HCT116 (cell line): Measurements from ENCODE around the gene FADS6. TPM values are rescaled to one million over a fixed set of nuclear protein-coding genes. Genes with fewer than 3 reads are reported as not detected.

Experiments
- ATAC-seq: fragments of 200-7000 bp; cut with Tn5 transposase; 2 replicates; pipeline ENCODE4 v1.9.1; 2020; ENCODE audit warnings: mild to moderate bottlenecking, moderate library complexity
- BruUV-seq: library from RNA; stranded (reverse); fragments of 400-500 nt; replicated peaks from 2 replicates; lab custom pipeline; 2021; lab: Mats Ljungman, UMichigan
- CTCF ChIA-PET: fragments of 300-600 bp; sonication (Branson Sonifier 250); formaldehyde crosslinking; loops from one replicate; lab custom pipeline; 2021; ENCODE audit warnings: antibody characterized with exemption; lab: Charles Lee
- POLR2A ChIA-PET: fragments of 300-600, 350-600 bp; sonication (Branson Sonifier 250); formaldehyde crosslinking; loops from one replicate; lab custom pipeline; 2021; ENCODE audit warnings: antibody characterized with exemption; lab: Charles Lee
- RAD21 ChIA-PET, 2 experiments: fragments of 300-600 bp; sonication (Branson Sonifier 250); formaldehyde crosslinking; loops; one replicate each; lab custom pipeline; 2023; ENCODE audit warnings: low total read pairs in 2 of 2; ENCODE audit not compliant: uncharacterized antibody in 2 of 2, unreplicated experiment in 2 of 2, low non-redundant PET in 1 of 2; lab: Charles Lee
- DNase-seq: peaks from one replicate; pipeline ENCODE4 v3.0.0-alpha.2; 2010; ENCODE audit warnings: low read depth, low spot score
- H2AFZ ChIP-seq: fragments of 200-600 bp; shearing (Covaris generic), sonication (generic); 2 replicates; pipeline ENCODE4 v1.6.1; 2017; ENCODE audit warnings: low read depth, mixed run types, mixed read lengths, antibody characterized with exemption, low read length; ENCODE audit not compliant: poor library complexity, severe bottlenecking
- H3K27ac ChIP-seq: 2 replicates; pipeline ENCODE4 v1.5.1; 2012; ENCODE audit warnings: low read depth, low read length
- H3K27me3 ChIP-seq: fragments of 200-600 bp; sonication (generic); 2 replicates; pipeline ENCODE4 v1.6.1; 2016; ENCODE audit warnings: mixed run types, low read length, mixed read lengths; ENCODE audit not compliant: insufficient read depth
- H3K36me3 ChIP-seq, 2 experiments: fragments of 200-500 bp in 1 of 2; fragments of 200-600 bp in 1 of 2; sonication (Bioruptor generic) in 1 of 2; sonication (generic) in 1 of 2; 2 replicates each; pipeline versions ENCODE4 v1.5.1 to v1.6.1; 2014 to 2016; ENCODE audit warnings: low read length in 2 of 2, inconsistent platforms in 1 of 2, mixed read lengths in 1 of 2, mixed run types in 1 of 2; ENCODE audit not compliant: insufficient read depth in 2 of 2, control insufficient read depth in 1 of 2
- H3K4me1 ChIP-seq, 2 experiments: fragments of 200-600 bp in 1 of 2; sonication (generic) in 1 of 2; 2 replicates each; pipeline versions ENCODE4 v1.5.1 to v1.6.1; 2012 to 2017; ENCODE audit warnings: low read length in 2 of 2, inconsistent platforms in 1 of 2, mild to moderate bottlenecking in 1 of 2, mixed read lengths in 1 of 2, mixed run types in 1 of 2, moderate library complexity in 1 of 2; ENCODE audit not compliant: insufficient read depth in 2 of 2, control insufficient read depth in 1 of 2
- H3K4me2 ChIP-seq: fragments of 200-600 bp; sonication (generic); 2 replicates; pipeline ENCODE4 v1.6.1; 2017; ENCODE audit warnings: mixed run types, low read length, mixed read lengths
- H3K4me3 ChIP-seq, 2 experiments: fragments of 200-600 bp in 1 of 2; sonication (generic) in 1 of 2; replicated peaks in 1 of 2; 2 replicates each; pipeline ENCODE4 v1.5.1; 2011 to 2016; ENCODE audit warnings: low read length in 2 of 2, control low read depth in 1 of 2, low read depth in 1 of 2, mild to moderate bottlenecking in 1 of 2, mixed read lengths in 1 of 2, mixed run types in 1 of 2
- H3K79me2 ChIP-seq: fragments of 200-600 bp; sonication (generic); 2 replicates; pipeline ENCODE4 v1.6.1; 2017; ENCODE audit warnings: mild to moderate bottlenecking, mixed run types, low read length, moderate library complexity, mixed read lengths; ENCODE audit not compliant: insufficient read depth
- H3K9ac ChIP-seq: fragments of 200-600 bp; sonication (generic); 2 replicates; pipeline ENCODE4 v1.6.1; 2016; ENCODE audit warnings: low read length, mixed read lengths
- H3K9me2 ChIP-seq: fragments of 200-600 bp; sonication (generic), shearing (Covaris generic); 2 replicates; pipeline ENCODE4 v1.6.1; 2017; ENCODE audit warnings: mixed run types, mild to moderate bottlenecking, moderate library complexity; ENCODE audit not compliant: insufficient read depth
- H3K9me3 ChIP-seq, 2 experiments: fragments of 200-500 bp in 1 of 2; fragments of 200-600 bp in 1 of 2; sonication (Bioruptor generic) in 1 of 2; sonication (generic) in 1 of 2; 2 replicates each; pipeline ENCODE4 v1.6.1; 2014 to 2017; ENCODE audit warnings: low read length in 2 of 2, mixed read lengths in 2 of 2, inconsistent platforms in 1 of 2, low read depth in 1 of 2, mild to moderate bottlenecking in 1 of 2, mixed run types in 1 of 2, moderate library complexity in 1 of 2; ENCODE audit not compliant: control insufficient read depth in 1 of 2, insufficient read depth in 1 of 2
- H4K20me1 ChIP-seq: fragments of 200-600 bp; sonication (generic), shearing (Covaris generic); 2 replicates; pipeline ENCODE4 v1.6.1; 2017; ENCODE audit warnings: mixed run types, mild to moderate bottlenecking, moderate library complexity; ENCODE audit not compliant: insufficient read depth
- CBX3 ChIP-seq: IDR thresholded peaks from 2 replicates; pipeline ENCODE4 v1.6.1; 2012; ENCODE audit warnings: low read depth
- CTCF ChIP-seq, 3 experiments: fragments of 200-600 bp in 1 of 3; sonication (generic) in 1 of 3; IDR thresholded peaks in 2 of 3; conservative IDR thresholded peaks in 1 of 3; 2 replicates each; pipeline ENCODE4 v1.5.1; 2012 to 2017; ENCODE audit warnings: low read depth in 2 of 3, low read length in 2 of 3, antibody characterized with exemption in 1 of 3, borderline replicate concordance in 1 of 3, control low read depth in 1 of 3, mild to moderate bottlenecking in 1 of 3, mixed read lengths in 1 of 3, mixed run types in 1 of 3, moderate library complexity in 1 of 3; ENCODE audit not compliant: insufficient read depth in 1 of 3
- EGR1 ChIP-seq: IDR thresholded peaks from 2 replicates; pipeline ENCODE4 v1.6.1; 2012; ENCODE audit warnings: low read depth
- ELF1 ChIP-seq: IDR thresholded peaks from 2 replicates; pipeline ENCODE4 v1.6.1; 2012; ENCODE audit warnings: low read depth, borderline replicate concordance
- EZH2 ChIP-seq: fragments of 200-600 bp; sonication (generic); IDR thresholded peaks from 2 replicates; pipeline ENCODE4 v1.6.1; 2017; ENCODE audit warnings: antibody characterized with exemption, mixed run types
- EZH2phosphoT487 ChIP-seq: fragments of 200-600 bp; IDR thresholded peaks from 2 replicates; pipeline ENCODE4 v1.6.1; 2018; ENCODE audit warnings: antibody characterized with exemption, borderline replicate concordance
- FOSL1 ChIP-seq: IDR thresholded peaks from 2 replicates; pipeline ENCODE4 v1.6.1; 2012; ENCODE audit warnings: low read depth
- JUND ChIP-seq: IDR thresholded peaks from 2 replicates; pipeline ENCODE4 v1.6.1; 2012
- POLR2A ChIP-seq: IDR thresholded peaks from 2 replicates; pipeline ENCODE4 v1.7.0; 2011; ENCODE audit warnings: borderline replicate concordance; ENCODE audit not compliant: insufficient read depth, insufficient read length; ENCODE audit errors: extremely low read depth
- POLR2AphosphoS5 ChIP-seq: IDR thresholded peaks from 2 replicates; pipeline ENCODE4 v1.6.1; 2011; ENCODE audit warnings: mild to moderate bottlenecking, low read depth, low read length, moderate library complexity
- SP1 ChIP-seq: IDR thresholded peaks from 2 replicates; pipeline ENCODE4 v1.6.1; 2012; ENCODE audit warnings: low read depth
- TCF7L2 ChIP-seq: IDR thresholded peaks from 2 replicates; pipeline ENCODE4 v1.7.0; 2011; ENCODE audit warnings: borderline replicate concordance, inconsistent platforms; ENCODE audit not compliant: insufficient read depth, insufficient read length; ENCODE audit errors: extremely low read depth
- YY1 ChIP-seq: IDR thresholded peaks from 2 replicates; pipeline ENCODE4 v1.6.1; 2011; ENCODE audit warnings: low read length, low read depth, moderate library complexity, mild to moderate bottlenecking; ENCODE audit not compliant: insufficient replicate concordance; ENCODE audit errors: extremely low read depth
- ZBTB33 ChIP-seq: IDR thresholded peaks from 2 replicates; pipeline ENCODE4 v1.6.1; 2011; ENCODE audit warnings: mild to moderate bottlenecking, low read length, moderate library complexity; ENCODE audit not compliant: insufficient replicate concordance; ENCODE audit errors: extremely low read depth
- ZFX ChIP-seq: fragments of 450-650 bp; IDR thresholded peaks from 2 replicates; pipeline ENCODE4 v1.6.1; 2017
- ZNF274 ChIP-seq: fragments of 200-500 bp; sonication (Bioruptor generic); IDR thresholded peaks from 2 replicates; pipeline ENCODE4 v1.6.1; 2014; ENCODE audit warnings: mild to moderate bottlenecking, low read depth, low read length, inconsistent platforms
- intact Hi-C: fragments of 100-400 bp; cut with micrococcal nuclease; formaldehyde crosslinking; loops from 2 replicates; pipeline ENCODE4 v1.10.0; 2022
- total RNA-seq: library from RNA; stranded (reverse); gene quantifications from one replicate; pipeline ENCODE4 v1.2.1, GENCODE V29; 2021; ENCODE audit not compliant: unreplicated experiment

The FADS6 gene
- total RNA-seq, 1 experiment from 2014 or later, result not detected

GRCh38 chr17:74860872-74861661 lies 32.4 kb downstream of the FADS6 start:
- POLR2A ChIA-PET, result no interaction called here

More at GRCh38 chr17:74860872-74861661, 32.4 kb downstream of the FADS6 start:
- no peak overlapping the region for H3K27ac ChIP-seq
- no peaks in the 10 kb centered on the region for H3K9me2 ChIP-seq
- no peaks in the 10 kb centered on the region for H3K79me2 ChIP-seq
- H3K27me3 ChIP-seq, result no peaks in the 10 kb centered on the region; the same call in 1 of the 2 replicates
- DNase-seq (no peak), ATAC-seq (no peak)
- ChIA-PET CTCF (interaction anchor here (1.7 to 3.4 kb wide), 7 partner anchors 10 to 341 kb away, joined by 3 to 40 read pairs (median 11); partner anchors contain the start of genes FDXR and RAB37), RAD21 (no interaction called here)
- H3K4me3 ChIP-seq, result no peak overlapping the region
- TF ChIP-seq JUND (no peak), ELF1 (no peak), EZH2 (no peak), TCF7L2 (no peak), EGR1 (no peak), ZBTB33 (no peak), YY1 (no peak), CBX3 (no peak), SP1 (no peak), ZFX (no peak), FOSL1 (no peak), POLR2AphosphoS5 (no peak), POLR2A (no peak), EZH2phosphoT487 (no peak), CTCF (IDR thresholded peaks at IDR 0.05 in 2 of 3, conservative IDR thresholded peaks at IDR 0.05 in 1 of 3; ENCODE audit: borderline replicate concordance in 1 of 3, insufficient read depth in 1 of 3, low read depth in 2 of 3, low read length in 2 of 3) (no peak), ZNF274 (no peak)
- no TSS peak for BruUV-seq
- H3K9me3 ChIP-seq, result no peaks in the 10 kb centered on the region
- H4K20me1 ChIP-seq, result no peaks in the 10 kb centered on the region
- H3K4me1 ChIP-seq, result peaks cover 0 to 21% of the 10 kb centered on the region in 2 experiments; a peak in 1 of 4 replicates
- intact Hi-C loops, result no loop called here
- no peak overlapping the region for H3K4me2 ChIP-seq
- peaks cover 7 to 15% of the 10 kb centered on the region in 2 experiments; a peak in 3 of 4 replicates for H3K36me3 ChIP-seq
- no peak overlapping the region for H3K9ac ChIP-seq
- no peak overlapping the region for H2AFZ ChIP-seq
